SK-N-SH (cell line): Measurements from ENCODE around the gene COX7B2. TPM values are rescaled to one million over a fixed set of nuclear protein-coding genes. Genes with fewer than 3 reads are reported as not detected.

Source experiments
- CTCF ChIA-PET: fragments of 300-600, 350-600 bp; formaldehyde crosslinking; extraction: SDS; loops from one replicate; lab custom pipeline; 2021; lab: Yijun Ruan, JAX
- POLR2A ChIA-PET: fragments of 350-600 bp; sonication (Branson Sonifier 250); formaldehyde crosslinking; extraction: SDS; loops from one replicate; lab custom pipeline; 2020; ENCODE audit warnings: antibody characterized with exemption, inconsistent platforms; lab: Yijun Ruan, JAX
- DNase-seq: peaks from one replicate; pipeline ENCODE4 v3.0.0; 2012
- H2AFZ ChIP-seq: fragments of 200-600 bp; sonication (generic); 2 replicates; pipeline ENCODE4 v1.8.1; 2016; ENCODE audit warnings: antibody characterized with exemption, mild to moderate bottlenecking, low read depth
- H3F3A ChIP-seq: fragments of 200-600 bp; sonication (generic); replicated peaks from 2 replicates; pipeline ENCODE3; 2016; ENCODE audit warnings: antibody characterized with exemption, mild to moderate bottlenecking; ENCODE audit not compliant: insufficient read depth
- H3K27ac ChIP-seq, 2 experiments: fragments of 200-500 bp in 1 of 2; fragments of 200-600 bp in 1 of 2; sonication (Bioruptor generic) in 1 of 2; sonication (generic), shearing (Covaris generic) in 1 of 2; 2 replicates each; pipeline versions ENCODE4 v1.5.1 to v1.6.1; 2014 to 2016; ENCODE audit warnings: low read depth in 2 of 2, inconsistent platforms in 1 of 2, low read length in 1 of 2, mild to moderate bottlenecking in 1 of 2, mixed read lengths in 1 of 2
- H3K27me3 ChIP-seq: fragments of 200-600 bp; sonication (generic), shearing (Covaris generic); 2 replicates; pipeline ENCODE4 v1.6.1; 2016; ENCODE audit warnings: mixed run types; ENCODE audit not compliant: insufficient read depth
- H3K36me3 ChIP-seq, 2 experiments: fragments of 200-500 bp in 1 of 2; fragments of 200-600 bp in 1 of 2; sonication (Bioruptor generic) in 1 of 2; sonication (generic) in 1 of 2; replicated peaks in 1 of 2; 2 replicates each; pipeline versions ENCODE3 to v1.5.1; 2014 to 2016; ENCODE audit warnings: low read length in 1 of 2, mild to moderate bottlenecking in 1 of 2; ENCODE audit not compliant: insufficient read depth in 2 of 2, control insufficient read depth in 1 of 2
- H3K4me1 ChIP-seq, 2 experiments: fragments of 200-500 bp in 1 of 2; fragments of 200-600 bp in 1 of 2; sonication (Bioruptor generic) in 1 of 2; sonication (generic), shearing (Covaris generic) in 1 of 2; 2 replicates each; pipeline versions ENCODE4 v1.5.1 to v1.6.1; 2014 to 2016; ENCODE audit warnings: low read depth in 1 of 2, low read length in 1 of 2, mixed run types in 1 of 2; ENCODE audit not compliant: insufficient read depth in 2 of 2, control insufficient read depth in 1 of 2
- H3K4me2 ChIP-seq: fragments of 200-600 bp; sonication (generic), shearing (Covaris generic); 2 replicates; pipeline ENCODE4 v1.6.1; 2017; ENCODE audit warnings: mixed run types
- H3K4me3 ChIP-seq, 2 experiments: fragments of 200-500 bp in 1 of 2; fragments of 200-600 bp in 1 of 2; sonication (Bioruptor generic) in 1 of 2; sonication (generic), shearing (Covaris generic) in 1 of 2; 2 replicates each; pipeline versions ENCODE4 v1.5.1 to v1.8.1; 2014 to 2016; ENCODE audit warnings: low read depth in 2 of 2, inconsistent platforms in 1 of 2, low read length in 1 of 2, mild to moderate bottlenecking in 1 of 2, mixed read lengths in 1 of 2, moderate library complexity in 1 of 2
- H3K79me2 ChIP-seq: fragments of 200-600 bp; sonication (generic); 2 replicates; pipeline ENCODE4 v1.8.1; 2017; ENCODE audit warnings: mild to moderate bottlenecking; ENCODE audit not compliant: insufficient read depth
- H3K9ac ChIP-seq: fragments of 200-600 bp; sonication (generic); 2 replicates; pipeline ENCODE4 v1.6.1; 2017; ENCODE audit warnings: mixed run types
- H3K9me2 ChIP-seq: fragments of 200-600 bp; sonication (generic); 2 replicates; pipeline ENCODE4 v1.6.1; 2017; ENCODE audit warnings: mixed run types
- H3K9me3 ChIP-seq: fragments of 200-600 bp; sonication (generic); 2 replicates; pipeline ENCODE4 v1.6.1; 2017; ENCODE audit warnings: mixed run types, mild to moderate bottlenecking, moderate library complexity
- H4K20me1 ChIP-seq: fragments of 200-600 bp; sonication (generic); 2 replicates; pipeline ENCODE4 v1.6.1; 2017; ENCODE audit warnings: mild to moderate bottlenecking, mixed run types; ENCODE audit not compliant: insufficient read depth
- ELF1 ChIP-seq: IDR thresholded peaks from 2 replicates; pipeline ENCODE4 v1.4.0; 2012
- EP300 ChIP-seq, 2 experiments: IDR thresholded peaks; 2 replicates each; pipeline versions ENCODE4 v1.4.0 to v1.6.1; 2012; ENCODE audit warnings: borderline replicate concordance in 1 of 2, low read depth in 1 of 2, low read length in 1 of 2
- EZH2phosphoT487 ChIP-seq: fragments of 200-600 bp; sonication (generic); IDR thresholded peaks from 2 replicates; pipeline ENCODE4 v1.6.1; 2017; ENCODE audit warnings: low read depth, mixed run types, mild to moderate bottlenecking, antibody characterized with exemption, moderate library complexity, borderline replicate concordance
- FOSL2 ChIP-seq: IDR thresholded peaks from 2 replicates; pipeline ENCODE4 v1.4.0; 2012; ENCODE audit warnings: low read depth, mild to moderate bottlenecking, moderate library complexity, borderline replicate concordance
- FOXJ3 ChIP-seq: sonication (generic); formaldehyde crosslinking; IDR thresholded peaks from 2 replicates; pipeline ENCODE4 v1.5.1; 2020; ENCODE audit warnings: mild to moderate bottlenecking, missing genetic modification reagents
- GABPA ChIP-seq: IDR thresholded peaks from 2 replicates; pipeline ENCODE4 v1.4.0; 2012; ENCODE audit warnings: low read depth, mild to moderate bottlenecking
- GATA2 ChIP-seq: sonication (generic); formaldehyde crosslinking; IDR thresholded peaks from 2 replicates; pipeline ENCODE4 v1.5.0; 2020; ENCODE audit warnings: mild to moderate bottlenecking, missing genetic modification reagents
- IRF3 ChIP-seq: fragments of 150-350 bp; IDR thresholded peaks from 2 replicates; pipeline ENCODE4 v1.6.1; 2016; ENCODE audit warnings: mild to moderate bottlenecking, low read depth, low read length
- JUND ChIP-seq: IDR thresholded peaks from 2 replicates; pipeline ENCODE4 v1.4.0; 2012
- MXI1 ChIP-seq: IDR thresholded peaks from 2 replicates; pipeline ENCODE4 v1.6.1; 2012; ENCODE audit warnings: mild to moderate bottlenecking, low read depth, low read length, improper control_type of control experiment
- NRF1 ChIP-seq: IDR thresholded peaks from 2 replicates; pipeline ENCODE4 v1.6.1; 2012; ENCODE audit warnings: low read depth, mild to moderate bottlenecking, low read length
- PBX3 ChIP-seq: IDR thresholded peaks from 2 replicates; pipeline ENCODE4; 2012
- POLR2AphosphoS5 ChIP-seq: IDR thresholded peaks from 2 replicates; pipeline ENCODE4 v1.6.1; 2012; ENCODE audit warnings: low read depth, low read length
- RAD21 ChIP-seq: IDR thresholded peaks from 2 replicates; pipeline ENCODE4 v1.6.1; 2012; ENCODE audit warnings: mild to moderate bottlenecking, low read length
- RXRA ChIP-seq: IDR thresholded peaks from 2 replicates; pipeline ENCODE4 v1.4.0; 2012; ENCODE audit warnings: low read depth, mild to moderate bottlenecking, borderline replicate concordance
- SMC3 ChIP-seq: IDR thresholded peaks from 2 replicates; pipeline ENCODE4 v1.6.1; 2012; ENCODE audit warnings: low read depth, low read length, improper control_type of control experiment
- TAF1 ChIP-seq: IDR thresholded peaks from 2 replicates; pipeline ENCODE4 v1.6.1; 2012; ENCODE audit warnings: low read depth, mild to moderate bottlenecking, low read length, moderate library complexity, borderline replicate concordance
- WGBS: methylation state at CpG from one replicate; pipeline ENCODE4 v1.1.6; 2017; ENCODE audit warnings: low lambda C conversion rate; 5-methylcytosine and 5-hydroxymethylcytosine counted together
- polyA plus RNA-seq, 3 experiments: library from polyadenylated mRNA; depleted of rRNA; stranded (reverse); fragments of >200 nt; gene quantifications; 2 replicates each; pipeline ENCODE4 v1.2.3, GENCODE V29; 2012
- TF ChIP-seq, protein P1 (sequence below): fragments of 150-350 bp; IDR thresholded peaks from 2 replicates; pipeline ENCODE4 v1.6.1; 2017; ENCODE audit warnings: antibody characterized with exemption, low read length, low read depth, borderline replicate concordance
- TF ChIP-seq, protein P2 (sequence below): IDR thresholded peaks from 2 replicates; pipeline ENCODE4 v1.6.1; 2012; ENCODE audit warnings: mild to moderate bottlenecking, low read depth, low read length, moderate library complexity
- TF ChIP-seq, protein P3 (sequence below): IDR thresholded peaks from 2 replicates; pipeline ENCODE4 v1.4.0; 2012; ENCODE audit warnings: low read depth, borderline replicate concordance
- TF ChIP-seq, protein P4 (sequence below): IDR thresholded peaks from 2 replicates; pipeline ENCODE4 v1.4.0; 2012; ENCODE audit warnings: low read depth, borderline replicate concordance

Gene COX7B2
- polyA plus RNA-seq, 1 of the 3 experiments (the other 2 are of a cell fraction): not detected

DNA sequence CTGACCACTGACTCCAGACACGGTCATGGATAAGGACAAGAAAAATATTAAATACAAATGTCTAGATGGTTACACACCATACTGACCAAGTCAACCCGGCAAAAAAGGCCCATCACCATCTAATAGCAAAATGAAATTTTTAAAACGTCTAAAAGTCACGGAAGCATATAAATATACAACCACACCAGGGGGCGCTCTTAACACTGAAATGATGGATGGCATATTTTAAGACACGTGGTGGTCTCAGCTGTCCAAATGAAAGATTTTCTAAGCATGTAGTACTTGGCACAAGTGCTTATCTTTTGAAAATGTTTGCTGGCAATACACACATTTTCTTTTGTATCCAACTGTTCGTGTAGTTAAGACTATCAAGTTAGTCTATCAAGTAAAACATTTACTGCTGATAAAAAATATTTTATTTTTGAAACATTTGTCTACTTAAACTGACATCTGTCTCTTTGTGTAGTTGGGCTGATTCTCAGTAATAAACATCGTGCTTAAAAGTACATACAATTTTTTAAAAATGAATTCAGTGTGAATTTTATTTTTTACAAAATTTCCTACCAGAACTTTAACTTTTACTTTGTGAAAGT is 64.6 kb downstream of the COX7B2 start:
- H2AFZ ChIP-seq: 0 out of 2 replicates have a peak overlapping the region, but pooled peaks have one; percentile 33
- no peak overlapping the region for H3K27ac ChIP-seq
- no peak overlapping the region for H3K4me2 ChIP-seq
- no peaks in the 10 kb centered on the region for H3K79me2 ChIP-seq
- ChIA-PET POLR2A (no interaction called here), CTCF (interaction anchor here (0.6 to 3.1 kb wide), 23 partner anchors 8 to 1272 kb away, joined by 3 to 26 read pairs (median 3); no protein-coding TSS in a partner anchor)
- peak overlapping the region in 1 of 2 experiments; percentile 14; a peak in 1 of 4 replicates for H3K4me3 ChIP-seq
- DNase-seq: peak; percentile 23
- no peaks in the 10 kb centered on the region for H3F3A ChIP-seq
- H3K27me3 ChIP-seq: peaks cover 17% of the 10 kb centered on the region; the same call in 1 of the 2 replicates
- no peaks in the 10 kb centered on the region for H4K20me1 ChIP-seq
- H3K9me3 ChIP-seq: no peaks in the 10 kb centered on the region
- H3K9me2 ChIP-seq: no peaks in the 10 kb centered on the region
- H3K9ac ChIP-seq: no peak overlapping the region
- H3K36me3 ChIP-seq: no peaks in the 10 kb centered on the region
- WGBS: 1% methylated on average over 8 of the region's 8 CpGs
- no peaks in the 10 kb centered on the region for H3K4me1 ChIP-seq
- TF ChIP-seq RAD21 (peak; percentile 73), EP300 (IDR thresholded peaks at IDR 0.05; ENCODE audit: borderline replicate concordance in 1 of 2, low read depth in 1 of 2, low read length in 1 of 2) (no peak), FOXJ3 (CRISPR knock-in tag) (no peak), FOSL2 (no peak), SMC3 (peak; percentile 66), POLR2AphosphoS5 (no peak), RXRA (no peak), ELF1 (no peak), TAF1 (no peak), IRF3 (no peak), NRF1 (no peak), MXI1 (peak; percentile 80), EZH2phosphoT487 (no peak), GABPA (no peak), GATA2 (CRISPR knock-in tag) (no peak), PBX3 (no peak), JUND (no peak)
- TF ChIP-seq, protein P1, sequence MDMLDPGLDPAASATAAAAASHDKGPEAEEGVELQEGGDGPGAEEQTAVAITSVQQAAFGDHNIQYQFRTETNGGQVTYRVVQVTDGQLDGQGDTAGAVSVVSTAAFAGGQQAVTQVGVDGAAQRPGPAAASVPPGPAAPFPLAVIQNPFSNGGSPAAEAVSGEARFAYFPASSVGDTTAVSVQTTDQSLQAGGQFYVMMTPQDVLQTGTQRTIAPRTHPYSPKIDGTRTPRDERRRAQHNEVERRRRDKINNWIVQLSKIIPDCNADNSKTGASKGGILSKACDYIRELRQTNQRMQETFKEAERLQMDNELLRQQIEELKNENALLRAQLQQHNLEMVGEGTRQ: no peak
- TF ChIP-seq, protein P2, sequence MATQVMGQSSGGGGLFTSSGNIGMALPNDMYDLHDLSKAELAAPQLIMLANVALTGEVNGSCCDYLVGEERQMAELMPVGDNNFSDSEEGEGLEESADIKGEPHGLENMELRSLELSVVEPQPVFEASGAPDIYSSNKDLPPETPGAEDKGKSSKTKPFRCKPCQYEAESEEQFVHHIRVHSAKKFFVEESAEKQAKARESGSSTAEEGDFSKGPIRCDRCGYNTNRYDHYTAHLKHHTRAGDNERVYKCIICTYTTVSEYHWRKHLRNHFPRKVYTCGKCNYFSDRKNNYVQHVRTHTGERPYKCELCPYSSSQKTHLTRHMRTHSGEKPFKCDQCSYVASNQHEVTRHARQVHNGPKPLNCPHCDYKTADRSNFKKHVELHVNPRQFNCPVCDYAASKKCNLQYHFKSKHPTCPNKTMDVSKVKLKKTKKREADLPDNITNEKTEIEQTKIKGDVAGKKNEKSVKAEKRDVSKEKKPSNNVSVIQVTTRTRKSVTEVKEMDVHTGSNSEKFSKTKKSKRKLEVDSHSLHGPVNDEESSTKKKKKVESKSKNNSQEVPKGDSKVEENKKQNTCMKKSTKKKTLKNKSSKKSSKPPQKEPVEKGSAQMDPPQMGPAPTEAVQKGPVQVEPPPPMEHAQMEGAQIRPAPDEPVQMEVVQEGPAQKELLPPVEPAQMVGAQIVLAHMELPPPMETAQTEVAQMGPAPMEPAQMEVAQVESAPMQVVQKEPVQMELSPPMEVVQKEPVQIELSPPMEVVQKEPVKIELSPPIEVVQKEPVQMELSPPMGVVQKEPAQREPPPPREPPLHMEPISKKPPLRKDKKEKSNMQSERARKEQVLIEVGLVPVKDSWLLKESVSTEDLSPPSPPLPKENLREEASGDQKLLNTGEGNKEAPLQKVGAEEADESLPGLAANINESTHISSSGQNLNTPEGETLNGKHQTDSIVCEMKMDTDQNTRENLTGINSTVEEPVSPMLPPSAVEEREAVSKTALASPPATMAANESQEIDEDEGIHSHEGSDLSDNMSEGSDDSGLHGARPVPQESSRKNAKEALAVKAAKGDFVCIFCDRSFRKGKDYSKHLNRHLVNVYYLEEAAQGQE: no peak
- TF ChIP-seq, protein P3, sequence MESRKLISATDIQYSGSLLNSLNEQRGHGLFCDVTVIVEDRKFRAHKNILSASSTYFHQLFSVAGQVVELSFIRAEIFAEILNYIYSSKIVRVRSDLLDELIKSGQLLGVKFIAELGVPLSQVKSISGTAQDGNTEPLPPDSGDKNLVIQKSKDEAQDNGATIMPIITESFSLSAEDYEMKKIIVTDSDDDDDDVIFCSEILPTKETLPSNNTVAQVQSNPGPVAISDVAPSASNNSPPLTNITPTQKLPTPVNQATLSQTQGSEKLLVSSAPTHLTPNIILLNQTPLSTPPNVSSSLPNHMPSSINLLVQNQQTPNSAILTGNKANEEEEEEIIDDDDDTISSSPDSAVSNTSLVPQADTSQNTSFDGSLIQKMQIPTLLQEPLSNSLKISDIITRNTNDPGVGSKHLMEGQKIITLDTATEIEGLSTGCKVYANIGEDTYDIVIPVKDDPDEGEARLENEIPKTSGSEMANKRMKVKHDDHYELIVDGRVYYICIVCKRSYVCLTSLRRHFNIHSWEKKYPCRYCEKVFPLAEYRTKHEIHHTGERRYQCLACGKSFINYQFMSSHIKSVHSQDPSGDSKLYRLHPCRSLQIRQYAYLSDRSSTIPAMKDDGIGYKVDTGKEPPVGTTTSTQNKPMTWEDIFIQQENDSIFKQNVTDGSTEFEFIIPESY: no peak
- TF ChIP-seq, protein P4, sequence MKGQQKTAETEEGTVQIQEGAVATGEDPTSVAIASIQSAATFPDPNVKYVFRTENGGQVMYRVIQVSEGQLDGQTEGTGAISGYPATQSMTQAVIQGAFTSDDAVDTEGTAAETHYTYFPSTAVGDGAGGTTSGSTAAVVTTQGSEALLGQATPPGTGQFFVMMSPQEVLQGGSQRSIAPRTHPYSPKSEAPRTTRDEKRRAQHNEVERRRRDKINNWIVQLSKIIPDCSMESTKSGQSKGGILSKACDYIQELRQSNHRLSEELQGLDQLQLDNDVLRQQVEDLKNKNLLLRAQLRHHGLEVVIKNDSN: no peak
